HG03045 (cell line): Measurements from ENCODE around the gene LRRC71.
"Not testable (repeated sequence)": the region's sequence is repeated elsewhere in the genome, so short reads cannot be mapped to it uniquely, and the experiment has no call there.

Experiments used
- ATAC-seq: cut with Tn5 transposase; IDR thresholded peaks from one replicate; pipeline ENCODE4 v1.9.1; 2021; ENCODE audit warnings: mild to moderate bottlenecking, moderate library complexity; ENCODE audit not compliant: unreplicated experiment

LRRC71 gene

DNA sequence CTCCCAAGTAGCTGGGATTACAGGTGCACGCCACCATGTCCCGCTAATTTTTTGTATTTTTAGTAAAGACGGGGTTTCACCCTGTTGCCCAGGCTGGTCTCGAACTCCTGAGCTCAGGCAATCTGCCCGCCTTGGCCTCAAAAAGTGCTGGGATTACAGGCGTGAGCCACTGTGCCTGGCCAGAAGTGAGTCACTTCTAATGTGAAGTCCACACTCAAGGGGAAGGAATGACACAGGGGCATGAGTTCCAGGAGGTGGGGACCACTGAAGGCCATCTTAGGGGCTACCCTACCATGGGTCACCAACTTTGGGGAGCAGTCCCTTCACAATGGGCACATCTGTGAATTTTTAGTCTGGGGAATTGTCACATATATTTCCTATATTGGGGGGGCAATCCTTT, 6.3 kb downstream of the LRRC71 start:
- ATAC-seq = not testable (repeated sequence)

GRCh38 chr1:156927215-156928042, 7.0 kb downstream of the LRRC71 start:
- no peak for ATAC-seq

DNA sequence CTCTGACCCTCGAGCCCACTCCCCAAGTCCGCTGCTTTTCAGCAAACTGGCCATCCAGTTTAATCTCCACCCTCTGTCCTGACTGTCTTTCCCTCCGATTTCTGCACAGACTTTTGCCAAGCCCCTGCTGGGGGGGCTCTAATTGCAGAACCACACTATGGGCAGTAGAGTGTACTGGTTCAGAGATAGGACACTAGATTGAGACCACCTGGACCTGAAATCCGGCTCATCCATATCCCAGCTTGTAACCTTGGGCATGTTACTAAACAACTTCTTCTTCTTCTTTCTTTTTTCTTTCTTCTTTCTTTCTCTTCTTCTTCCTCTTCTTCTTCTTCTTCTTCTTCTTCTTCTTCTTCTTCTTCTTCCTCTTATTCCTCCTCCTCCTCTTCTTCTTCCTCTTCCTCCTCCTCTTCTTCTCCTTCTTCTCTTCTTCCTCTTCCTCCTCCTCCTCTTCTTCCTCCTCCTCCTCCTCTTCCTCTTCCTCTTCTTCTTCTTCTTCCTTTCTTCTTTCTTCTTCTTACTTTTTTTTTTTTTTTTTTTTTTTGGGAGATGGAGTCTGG, 7.7 kb downstream of the LRRC71 start:
- no peak for ATAC-seq

GRCh38 chr1:156929596-156930238, 9.3 kb downstream of the LRRC71 start:
- ATAC-seq = no peak

DNA sequence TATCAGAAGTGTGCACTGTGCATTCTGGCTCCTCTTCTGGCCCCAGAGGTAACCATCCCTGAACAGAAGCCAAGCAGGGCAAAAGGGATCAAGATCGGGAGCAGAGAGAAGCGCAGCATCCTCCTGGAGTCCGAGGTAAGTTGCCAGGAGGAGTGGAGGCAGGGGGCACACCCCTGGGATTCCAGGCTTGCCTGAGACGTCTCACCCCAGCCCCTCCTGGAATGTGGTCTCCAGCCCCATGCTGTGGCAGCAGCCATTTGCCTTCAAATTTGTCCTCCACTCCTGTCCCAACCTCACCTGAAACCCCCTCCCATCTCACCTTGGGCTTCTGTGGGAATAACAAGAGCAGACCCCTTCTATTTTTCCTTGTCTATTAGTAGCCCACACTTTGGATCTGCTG, 10.1 kb downstream of the LRRC71 start:
- no peak for ATAC-seq

DNA sequence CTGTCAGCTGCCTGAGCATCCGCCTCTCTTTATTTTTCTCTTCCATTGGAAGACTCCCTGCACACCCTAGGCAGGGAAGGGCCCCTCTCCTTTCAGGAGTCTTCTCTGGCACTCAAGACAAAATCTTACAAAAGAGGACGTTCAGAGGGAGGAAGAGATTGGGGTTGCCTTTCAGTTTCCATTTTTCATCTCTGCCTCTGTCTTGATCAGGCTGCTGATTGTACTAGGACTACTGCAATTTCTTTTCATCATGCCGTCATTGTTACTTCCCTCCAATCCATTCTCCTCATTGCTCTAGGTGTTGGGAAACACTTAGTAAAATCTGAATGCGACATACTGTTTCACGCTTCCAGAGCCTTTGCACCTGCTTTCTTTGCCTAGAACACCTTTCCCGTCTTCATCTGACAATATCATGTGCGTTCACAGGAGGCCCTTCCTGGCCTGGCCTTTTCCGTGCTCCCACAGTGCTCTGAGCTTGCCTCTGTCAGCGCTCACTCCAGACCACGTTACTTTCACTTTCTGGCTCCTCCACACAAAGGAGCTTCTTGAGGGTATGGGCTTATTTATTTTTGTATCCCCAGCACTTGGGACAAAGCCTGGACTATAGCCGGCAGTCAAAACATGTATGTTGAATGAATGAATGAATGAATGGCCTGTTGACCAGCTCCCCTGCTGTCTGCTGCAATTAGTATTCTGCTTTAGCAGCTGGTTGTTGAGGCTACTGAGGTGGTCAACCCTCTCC, 10.9 kb downstream of the LRRC71 start:
- no peak for ATAC-seq

DNA sequence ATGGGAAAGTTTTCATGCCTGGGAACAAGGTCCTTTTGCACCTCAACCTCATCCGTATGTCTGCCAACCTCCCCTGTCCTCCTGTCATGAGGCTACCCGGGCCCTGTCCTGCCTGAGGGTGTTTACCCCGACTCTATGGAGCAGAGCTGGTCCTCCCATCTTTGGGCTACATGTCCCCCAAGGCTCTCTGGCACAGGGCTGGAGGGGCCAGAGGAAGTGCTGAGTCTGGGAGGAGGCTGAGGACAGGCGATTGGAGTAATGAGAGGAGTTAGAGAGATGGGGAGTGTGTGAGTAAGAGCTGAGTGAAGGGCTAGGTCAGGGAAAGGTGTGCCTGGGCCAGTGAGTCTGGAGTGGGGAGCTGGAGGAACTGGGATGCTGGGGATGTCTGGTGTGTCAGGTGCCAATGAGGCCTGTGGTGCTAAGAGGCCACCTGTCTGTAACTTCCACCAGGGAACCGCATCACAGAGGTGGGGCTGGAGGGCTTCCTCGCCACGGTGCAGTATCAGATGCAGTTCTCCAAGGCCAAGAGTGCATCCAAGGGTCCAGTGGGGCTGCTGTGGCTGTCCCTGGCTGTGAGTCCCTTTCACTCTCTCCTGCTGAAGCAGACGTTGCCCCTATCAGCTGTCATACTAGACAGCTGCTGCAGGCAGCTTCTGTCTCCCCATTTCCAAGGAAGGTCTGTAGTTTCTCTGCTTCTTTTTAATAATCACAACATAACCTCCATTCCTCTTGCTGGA, 11.7 kb downstream of the LRRC71 start:
- ATAC-seq = no peak

DNA sequence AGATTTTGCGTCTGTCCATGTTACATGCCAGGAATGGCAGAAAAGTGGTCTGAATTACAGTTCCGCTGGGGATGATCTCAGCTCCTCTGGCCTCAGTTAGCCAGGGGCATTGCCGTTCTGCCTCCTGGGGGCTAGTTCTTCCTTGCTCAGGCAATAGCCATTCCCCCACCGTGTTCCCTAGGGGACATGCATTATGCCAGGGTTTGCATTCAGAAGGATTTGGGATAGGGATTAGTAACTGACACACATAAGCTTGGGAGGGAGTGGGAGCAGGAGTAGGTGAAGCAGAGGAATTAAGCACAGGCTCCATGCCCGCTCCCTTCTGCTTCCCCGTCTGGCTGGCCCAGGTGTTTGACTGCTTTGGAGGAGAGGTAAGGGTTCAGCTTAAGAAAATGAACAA, 12.7 kb downstream of the LRRC71 start:
- no peak for ATAC-seq

- no peak for ATAC-seq
Measured at GRCh38 chr1:156935505-156936128, 15.2 kb downstream of the LRRC71 start.

- ATAC-seq = no peak
Measured at GRCh38 chr1:156936191-156936590, 15.8 kb downstream of the LRRC71 start.

DNA sequence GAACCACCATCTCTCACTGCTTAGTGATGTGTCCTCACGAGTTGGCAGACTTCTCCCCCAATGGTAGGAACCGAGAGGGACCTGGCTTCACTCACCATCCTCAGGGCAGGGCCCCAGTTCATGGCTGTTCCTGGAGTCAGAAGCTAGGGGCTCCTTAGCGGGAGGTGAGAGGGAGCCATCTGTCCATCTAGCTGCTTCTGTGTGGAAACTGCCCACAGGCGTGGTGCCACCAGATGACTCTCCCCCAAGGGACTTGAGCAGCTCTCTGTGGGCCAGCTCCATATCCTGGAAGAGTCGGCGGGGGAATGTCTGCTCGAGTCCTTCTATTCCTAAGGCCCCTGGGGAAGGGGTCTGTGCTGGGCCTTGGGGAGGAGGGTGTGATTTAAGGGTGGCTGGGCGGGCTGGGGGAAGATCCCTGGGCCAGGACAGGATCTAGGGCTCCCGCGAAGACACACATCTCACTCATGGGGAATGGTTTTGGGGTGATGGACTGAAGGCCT, 16.3 kb downstream of the LRRC71 start:
- no peak for ATAC-seq

- ATAC-seq = no peak
Measured at GRCh38 chr1:156937883-156938282, 17.5 kb downstream of the LRRC71 start.

GRCh38 chr1:156938813-156939212, 18.4 kb downstream of the LRRC71 start:
- no peak for ATAC-seq

- no peak for ATAC-seq
Measured at GRCh38 chr1:156939786-156940334, 19.4 kb downstream of the LRRC71 start.

DNA sequence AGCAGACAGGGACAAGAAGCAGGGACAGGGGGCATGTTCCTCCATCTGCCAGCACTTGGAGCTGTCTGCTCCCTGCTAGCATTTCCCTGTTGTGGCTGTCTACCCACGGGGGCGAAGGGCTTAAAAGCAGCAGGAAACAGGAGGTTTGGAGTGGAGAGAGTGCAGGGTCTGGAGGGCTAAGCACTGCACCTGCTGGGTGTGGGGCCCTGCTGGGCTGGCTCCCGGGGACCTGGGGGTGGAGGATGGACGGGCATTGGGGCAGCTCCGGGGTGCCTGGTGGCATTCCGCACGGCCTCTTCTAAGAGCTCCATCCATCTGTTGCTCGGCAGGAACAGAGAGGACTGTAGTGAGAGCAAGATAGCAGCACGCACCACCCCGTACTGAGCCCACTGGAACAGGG, 21.2 kb downstream of the LRRC71 start:
- ATAC-seq = no peak

DNA sequence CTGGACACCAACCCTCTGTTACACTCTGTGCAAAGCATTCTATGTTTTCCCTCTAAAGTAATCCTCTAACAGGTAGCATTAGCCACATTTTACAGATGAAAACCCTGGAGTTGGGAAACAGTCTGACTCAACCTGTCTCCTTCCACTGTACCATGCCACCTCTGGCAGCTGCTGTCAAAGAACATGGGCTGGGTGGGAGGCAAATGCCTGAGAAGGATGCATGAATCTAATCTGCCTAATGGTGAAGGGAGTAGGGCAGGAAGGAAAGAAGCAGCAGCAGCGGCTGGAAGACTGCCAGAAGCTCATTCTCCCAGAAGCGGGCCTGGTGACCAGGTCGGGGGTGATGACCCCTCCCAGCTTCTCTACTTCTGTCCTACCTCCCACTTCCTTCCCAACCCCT, 21.7 kb downstream of the LRRC71 start:
- ATAC-seq = no peak

GRCh38 chr1:156942576-156942975, 22.1 kb downstream of the LRRC71 start:
- ATAC-seq = no peak

- ATAC-seq = no peak
Measured at GRCh38 chr1:156943756-156944155, 23.3 kb downstream of the LRRC71 start.

DNA sequence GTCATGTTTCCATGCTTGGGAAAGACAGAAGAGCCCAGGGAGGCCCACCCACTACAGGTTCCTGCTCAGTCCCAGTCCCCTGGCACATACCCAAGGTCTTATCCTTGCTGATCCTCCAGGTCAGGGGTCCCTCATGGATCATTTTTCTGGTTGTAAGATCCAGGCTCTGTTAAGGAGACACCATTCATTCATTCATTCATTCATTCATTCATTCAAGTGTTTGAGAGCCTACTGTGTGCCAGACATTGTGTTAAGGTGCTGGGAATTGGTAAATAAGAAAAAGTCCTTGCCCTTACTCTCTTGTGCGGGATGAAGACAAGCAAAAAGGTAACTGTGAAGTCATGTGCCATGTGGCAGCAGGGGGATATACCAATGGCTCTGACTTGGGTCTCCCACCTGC, 23.8 kb downstream of the LRRC71 start:
- ATAC-seq = no peak

DNA sequence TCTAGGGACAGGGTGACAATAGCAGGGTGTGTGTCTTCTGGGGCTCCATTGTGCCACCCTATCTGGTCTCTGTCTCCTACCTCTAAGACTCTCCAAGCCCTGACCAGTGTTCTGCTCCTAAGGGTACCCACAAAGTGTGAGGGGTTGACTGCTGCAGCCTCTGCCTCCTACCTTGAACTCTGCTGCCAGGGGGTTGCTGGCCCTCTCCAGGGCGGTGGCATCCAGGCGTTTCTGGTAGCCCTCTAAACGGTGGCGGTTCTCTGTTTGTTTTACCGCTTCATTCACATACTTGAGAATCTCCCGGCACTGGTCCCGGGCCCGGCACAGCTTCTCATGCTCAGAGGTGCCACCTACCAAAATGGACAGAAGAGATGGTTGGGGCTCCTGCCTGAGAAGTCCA, 24.4 kb downstream of the LRRC71 start:
- ATAC-seq = no peak
